Measurements from ENCODE around the gene GLIS1. TPM values are rescaled to one million over a fixed set of nuclear protein-coding genes. Genes with fewer than 3 reads are reported as not detected.

GLIS1 gene
- total RNA-seq, 2 donors from 2014 or later: 2.6 TPM; not detected in 1

DNA sequence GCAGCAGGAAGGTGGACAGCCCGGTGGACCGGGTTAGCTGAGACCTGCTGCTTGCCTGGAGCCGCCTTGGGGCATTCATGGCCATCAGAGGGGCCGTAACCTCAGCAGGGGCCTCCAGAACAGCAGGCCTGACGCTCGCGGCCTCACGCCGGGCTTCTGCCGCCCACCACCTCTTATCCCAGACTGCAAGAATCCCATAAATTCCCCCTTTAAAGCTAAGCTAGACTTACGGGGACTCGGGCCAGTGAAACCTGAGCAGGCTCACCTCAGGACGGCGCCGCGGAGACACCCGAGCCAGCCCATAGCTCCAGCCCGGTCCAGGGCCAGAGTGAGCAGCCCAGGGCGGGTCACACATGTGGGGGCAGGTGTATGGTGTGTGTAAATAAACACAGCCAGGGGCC is 132.3 kb downstream of the GLIS1 start:
- no peak overlapping the region for H3K27ac ChIP-seq
- DNase-seq (ENCODE audit: low spot score) (no peak), ATAC-seq (ENCODE audit: insufficient number of reproducible peaks, low FRiP score, low read depth) (no peak)
- H3K4me3 ChIP-seq: no peak overlapping the region
- H3K27me3 ChIP-seq (replicated peaks; ENCODE audit: insufficient read depth): no peaks in the 10 kb centered on the region
- TF ChIP-seq, protein P1, sequence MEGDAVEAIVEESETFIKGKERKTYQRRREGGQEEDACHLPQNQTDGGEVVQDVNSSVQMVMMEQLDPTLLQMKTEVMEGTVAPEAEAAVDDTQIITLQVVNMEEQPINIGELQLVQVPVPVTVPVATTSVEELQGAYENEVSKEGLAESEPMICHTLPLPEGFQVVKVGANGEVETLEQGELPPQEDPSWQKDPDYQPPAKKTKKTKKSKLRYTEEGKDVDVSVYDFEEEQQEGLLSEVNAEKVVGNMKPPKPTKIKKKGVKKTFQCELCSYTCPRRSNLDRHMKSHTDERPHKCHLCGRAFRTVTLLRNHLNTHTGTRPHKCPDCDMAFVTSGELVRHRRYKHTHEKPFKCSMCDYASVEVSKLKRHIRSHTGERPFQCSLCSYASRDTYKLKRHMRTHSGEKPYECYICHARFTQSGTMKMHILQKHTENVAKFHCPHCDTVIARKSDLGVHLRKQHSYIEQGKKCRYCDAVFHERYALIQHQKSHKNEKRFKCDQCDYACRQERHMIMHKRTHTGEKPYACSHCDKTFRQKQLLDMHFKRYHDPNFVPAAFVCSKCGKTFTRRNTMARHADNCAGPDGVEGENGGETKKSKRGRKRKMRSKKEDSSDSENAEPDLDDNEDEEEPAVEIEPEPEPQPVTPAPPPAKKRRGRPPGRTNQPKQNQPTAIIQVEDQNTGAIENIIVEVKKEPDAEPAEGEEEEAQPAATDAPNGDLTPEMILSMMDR (IDR thresholded peaks at IDR 0.05): no peak
- H3K4me1 ChIP-seq (ENCODE audit: control insufficient read depth in 1 of 2, low read depth in 2 of 2): no peaks in the 10 kb centered on the region
- no peaks in the 10 kb centered on the region for H3K36me3 ChIP-seq
- peaks cover 11% of the 10 kb centered on the region for H3K9me3 ChIP-seq

DNA sequence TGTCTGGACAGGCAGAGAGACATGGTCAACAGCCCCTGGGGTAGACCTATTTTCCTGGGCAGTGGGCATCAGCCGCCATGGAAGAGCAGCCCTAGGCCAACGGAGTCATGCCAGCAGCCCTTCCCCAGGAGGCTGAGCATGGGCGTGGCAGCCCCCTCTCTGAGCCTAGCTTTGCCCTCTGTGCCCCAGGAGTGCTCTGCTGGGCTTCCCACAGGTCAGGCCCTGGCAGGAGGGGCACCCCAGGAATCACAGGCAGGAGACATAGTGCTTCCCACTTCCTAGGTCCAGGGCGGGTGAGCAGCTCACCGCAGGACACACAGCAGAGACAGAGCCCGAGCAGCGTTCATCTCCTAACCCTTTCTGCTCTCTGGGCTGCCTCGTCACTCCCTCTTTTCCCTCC is 132.8 kb downstream of the GLIS1 start:
- no peak for DNase-seq (ENCODE audit: low spot score)
- no peaks in the 10 kb centered on the region for H3K36me3 ChIP-seq

DNA sequence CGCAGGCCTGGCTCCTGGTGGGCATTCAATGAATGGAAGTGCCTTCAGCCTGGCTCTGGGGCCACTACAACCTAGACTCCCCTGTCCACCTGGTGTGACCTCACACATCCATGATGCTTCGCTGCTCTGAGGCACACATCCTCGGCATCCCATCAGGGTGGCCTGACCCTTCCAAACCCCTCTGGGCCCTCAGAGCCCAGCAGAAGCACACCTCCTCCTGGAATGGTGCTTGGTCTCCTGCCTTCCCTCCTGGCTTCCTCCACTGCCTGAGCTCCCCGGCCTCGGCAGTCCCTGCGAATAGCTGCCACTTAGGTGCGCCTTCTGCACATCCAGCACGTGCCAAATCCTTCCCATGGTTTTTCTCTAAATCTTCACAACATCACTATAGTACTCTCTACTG is 133.8 kb downstream of the GLIS1 start:
- Histone ChIP-seq H3K36me3 (no peaks in the 10 kb centered on the region), H3K9me3 (peaks cover 2% of the 10 kb centered on the region), H3K4me3 (no peak overlapping the region), H3K27me3 (replicated peaks; ENCODE audit: insufficient read depth) (no peaks in the 10 kb centered on the region), H3K4me1 (ENCODE audit: control insufficient read depth in 1 of 2, low read depth in 2 of 2) (no peaks in the 10 kb centered on the region), H3K27ac (no peak overlapping the region)
- TF ChIP-seq, protein P1 (IDR thresholded peaks at IDR 0.05): no peak
- ATAC-seq (ENCODE audit: insufficient number of reproducible peaks, low FRiP score, low read depth): no peak
- DNase-seq (ENCODE audit: low spot score): no peak

More for the DNA sequence above, 132.8 kb downstream of the GLIS1 start:
- no peaks in the 10 kb centered on the region for H3K4me1 ChIP-seq (ENCODE audit: control insufficient read depth in 1 of 2, low read depth in 2 of 2)
- no peaks in the 10 kb centered on the region for H3K27me3 ChIP-seq (replicated peaks; ENCODE audit: insufficient read depth)
- TF ChIP-seq, protein P1 (IDR thresholded peaks at IDR 0.05): no peak
- peaks cover 10% of the 10 kb centered on the region for H3K9me3 ChIP-seq
- no peak overlapping the region for H3K27ac ChIP-seq
- no peak for ATAC-seq (ENCODE audit: insufficient number of reproducible peaks, low FRiP score, low read depth)
- H3K4me3 ChIP-seq: no peak overlapping the region

DNA sequence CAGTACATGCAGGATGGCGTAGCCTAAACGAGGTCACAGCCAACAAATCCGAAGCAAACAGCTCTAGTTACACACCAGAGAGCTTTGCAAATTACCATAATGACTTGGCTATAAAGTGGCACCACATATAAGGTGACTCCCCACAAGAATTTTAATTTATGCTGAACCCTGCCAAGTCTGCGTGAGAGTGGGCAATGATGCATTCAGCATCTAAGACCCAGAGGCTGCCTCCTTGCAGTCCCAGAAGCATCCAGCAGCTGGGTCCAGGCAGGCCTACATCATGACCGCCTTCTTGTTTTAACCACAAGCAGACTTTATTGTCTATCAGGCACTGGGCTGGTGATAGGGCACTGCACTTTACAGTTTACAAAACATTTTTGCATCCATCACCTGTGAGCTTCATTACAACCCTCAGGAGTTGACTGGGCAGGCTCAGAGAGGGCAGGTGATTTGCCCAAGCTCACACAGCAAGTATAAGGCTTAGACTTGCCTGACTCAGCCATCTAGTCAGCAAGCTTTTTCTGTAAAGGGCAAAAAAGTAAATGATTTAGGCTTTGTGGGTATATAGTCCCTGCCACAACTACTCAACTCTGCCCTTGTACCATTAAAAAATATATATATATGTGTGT is 134.6 kb downstream of the GLIS1 start:
- H3K36me3 ChIP-seq: no peaks in the 10 kb centered on the region
- TF ChIP-seq, protein P1 (IDR thresholded peaks at IDR 0.05): no peak
- H3K4me3 ChIP-seq: no peak overlapping the region
- no peaks in the 10 kb centered on the region for H3K4me1 ChIP-seq (ENCODE audit: control insufficient read depth in 1 of 2, low read depth in 2 of 2)
- no peaks in the 10 kb centered on the region for H3K27me3 ChIP-seq (replicated peaks; ENCODE audit: insufficient read depth)
- ATAC-seq (ENCODE audit: insufficient number of reproducible peaks, low FRiP score, low read depth) (no peak), DNase-seq (ENCODE audit: low spot score) (no peak)
- no peak overlapping the region for H3K27ac ChIP-seq
- H3K9me3 ChIP-seq: no peaks in the 10 kb centered on the region

DNA sequence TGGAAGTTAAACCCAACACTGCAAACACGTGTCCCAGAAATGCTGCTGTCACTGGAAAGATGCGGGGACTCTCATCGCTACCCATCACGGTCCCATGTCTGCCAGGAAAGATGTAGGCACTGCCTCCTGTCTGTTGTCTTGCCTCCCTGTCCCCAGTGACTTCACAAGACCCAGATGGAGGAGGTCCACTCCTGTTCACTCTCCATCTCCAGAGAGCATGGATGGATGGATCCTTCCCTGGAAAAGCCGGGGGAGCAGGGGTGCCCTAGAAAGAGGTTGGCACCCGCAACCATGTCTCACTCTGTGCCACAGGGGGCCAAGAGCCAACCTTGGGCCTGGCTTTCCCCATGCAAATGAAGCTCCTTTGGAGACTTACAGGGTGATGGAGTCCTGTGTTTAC is 135.5 kb downstream of the GLIS1 start:
- no peak for ATAC-seq (ENCODE audit: insufficient number of reproducible peaks, low FRiP score, low read depth)
- Histone ChIP-seq H3K27me3 (replicated peaks; ENCODE audit: insufficient read depth) (no peaks in the 10 kb centered on the region), H3K4me3 (no peak overlapping the region), H3K36me3 (no peaks in the 10 kb centered on the region), H3K9me3 (no peaks in the 10 kb centered on the region), H3K27ac (no peak overlapping the region), H3K4me1 (ENCODE audit: control insufficient read depth in 1 of 2, low read depth in 2 of 2) (no peaks in the 10 kb centered on the region)
- no peak for DNase-seq (ENCODE audit: low spot score)
- TF ChIP-seq, protein P1 (IDR thresholded peaks at IDR 0.05): no peak

Data from thoracic aorta (tissue), 2 donors.